HepG2 (cell line): Measurements from ENCODE around the gene H2AZ2. TPM values are rescaled to one million over a fixed set of nuclear protein-coding genes. Genes with fewer than 3 reads are reported as not detected.

Experiments used
- ELF4 ChIP-seq: sonication (generic); formaldehyde crosslinking; IDR thresholded peaks from 2 replicates; pipeline ENCODE4 v1.5.0; 2020; ENCODE audit warnings: missing genetic modification reagents, mild to moderate bottlenecking, moderate library complexity, borderline replicate concordance
- GABPA ChIP-seq, 2 experiments: IDR thresholded peaks; 2 replicates each; pipeline ENCODE4 v1.6.1; 2011 to 2016; ENCODE audit warnings: low read depth in 2 of 2, low read length in 1 of 2, missing biosample characterization in 1 of 2, missing genetic modification characterization in 1 of 2
- GATA4 ChIP-seq: sonication (generic); IDR thresholded peaks from 2 replicates; pipeline ENCODE4 v1.6.1; 2016; ENCODE audit warnings: antibody characterized with exemption, low read depth, borderline replicate concordance
- GATAD2A ChIP-seq: IDR thresholded peaks from 2 replicates; pipeline ENCODE4 v1.6.1; 2016
- GMEB1 ChIP-seq: sonication (generic); formaldehyde crosslinking; IDR thresholded peaks from 2 replicates; pipeline ENCODE4 v1.5.1; 2020; ENCODE audit warnings: missing genetic modification reagents, mild to moderate bottlenecking, borderline replicate concordance
- ISL2 ChIP-seq: sonication (generic); formaldehyde crosslinking; IDR thresholded peaks from 2 replicates; pipeline ENCODE4 v1.5.0; 2020; ENCODE audit warnings: missing genetic modification reagents
- KLF16 ChIP-seq, 2 experiments: sonication (generic) in 1 of 2; formaldehyde crosslinking in 1 of 2; IDR thresholded peaks; 2 replicates each; pipeline versions ENCODE4 v1.6.1 to v1.8.0; 2016 to 2023; ENCODE audit warnings: missing genetic modification reagents in 2 of 2, missing compliant biosample characterization in 1 of 2
- MZF1 ChIP-seq: sonication (generic); formaldehyde crosslinking; IDR thresholded peaks from 2 replicates; pipeline ENCODE4 v1.8.1; 2023; ENCODE audit warnings: mild to moderate bottlenecking, missing genetic modification reagents, borderline replicate concordance
- PCBP1 ChIP-seq: fragments of 200-400 bp; formaldehyde crosslinking; IDR thresholded peaks from 2 replicates; pipeline ENCODE4 v1.6.1; 2017; ENCODE audit warnings: mild to moderate bottlenecking, low read depth, low read length, borderline replicate concordance
- RARG ChIP-seq: sonication (generic); formaldehyde crosslinking; IDR thresholded peaks from 2 replicates; pipeline ENCODE4 v1.4.0; 2020; ENCODE audit warnings: low read depth, mild to moderate bottlenecking, missing genetic modification reagents
- RFX5 ChIP-seq: IDR thresholded peaks from 2 replicates; pipeline ENCODE4 v1.6.1; 2011; ENCODE audit warnings: low read depth, low read length, improper control_type of control experiment
- TARDBP ChIP-seq: sonication (generic); formaldehyde crosslinking; IDR thresholded peaks from 2 replicates; pipeline ENCODE4 v1.8.0; 2022; ENCODE audit warnings: mild to moderate bottlenecking, missing genetic modification reagents
- ZBTB20 ChIP-seq: sonication (generic); formaldehyde crosslinking; IDR thresholded peaks from 2 replicates; pipeline ENCODE4 v1.8.1; 2023; ENCODE audit warnings: missing genetic modification reagents, low read depth, mild to moderate bottlenecking, borderline replicate concordance
- ZHX1 ChIP-seq: sonication (generic); formaldehyde crosslinking; IDR thresholded peaks from 2 replicates; pipeline ENCODE4 v1.8.1; 2022; ENCODE audit warnings: low read depth, mild to moderate bottlenecking, missing genetic modification reagents
- ZNF441 ChIP-seq: sonication (generic); formaldehyde crosslinking; IDR thresholded peaks from 2 replicates; pipeline ENCODE4 v1.7.0; 2021; ENCODE audit warnings: missing genetic modification reagents, borderline replicate concordance
- ZNF547 ChIP-seq: sonication (generic); formaldehyde crosslinking; IDR thresholded peaks from 2 replicates; pipeline ENCODE4 v1.5.1; 2020; ENCODE audit warnings: mild to moderate bottlenecking, missing genetic modification reagents
- ZNF777 ChIP-seq: sonication (generic); formaldehyde crosslinking; IDR thresholded peaks from 2 replicates; pipeline ENCODE4 v1.4.0; 2020; ENCODE audit warnings: missing genetic modification reagents
- polyA plus RNA-seq, 8 experiments: library from polyadenylated mRNA; depleted of rRNA in 3 of 8; stranded (reverse) in 7 of 8; unstranded in 1 of 8; fragments of >200 nt; fragmentation: Illumina TruSeq in 4 of 8; extraction: Trizol in 4 of 8; gene quantifications; 2 replicates each; pipeline versions ENCODE4 v1.2.1 to v1.2.3, GENCODE V29; 2011 to 2016; ENCODE audit warnings: low read depth in 4 of 8, missing spikeins in 1 of 8, mixed read lengths in 1 of 8; ENCODE audit not compliant: insufficient read depth in 1 of 8
- total RNA-seq, 5 experiments: library from RNA; depleted of rRNA; stranded (reverse); fragments of >200 nt; fragmentation: Illumina TruSeq; extraction: Trizol; gene quantifications; 2 replicates each; pipeline ENCODE4 v1.2.3, GENCODE V29; 2016; ENCODE audit warnings: low read depth in 1 of 5
- TF ChIP-seq, protein P1 (sequence below): IDR thresholded peaks from 2 replicates; pipeline ENCODE4 v1.6.1; 2016; ENCODE audit warnings: control low read depth
- TF ChIP-seq, protein P2 (sequence below): sonication (generic); formaldehyde crosslinking; IDR thresholded peaks from 2 replicates; pipeline ENCODE4 v1.5.0; 2020; ENCODE audit warnings: missing genetic modification reagents, mild to moderate bottlenecking, borderline replicate concordance
- TF ChIP-seq, protein P3 (sequence below): sonication (generic); formaldehyde crosslinking; IDR thresholded peaks from 2 replicates; pipeline ENCODE4 v1.5.1; 2020; ENCODE audit warnings: mild to moderate bottlenecking, missing genetic modification reagents, moderate library complexity

H2AZ2 gene
- total and polyA plus RNA-seq, 2 of the 13 experiments (the other 11 are each of a cell fraction or from before 2014, with no cell fraction given) = 121 to 223 TPM

- TF ChIP-seq GMEB1 (CRISPR knock-in tag) (peak; percentile 78; the same call in 1 of the 2 replicates), ISL2 (CRISPR knock-in tag) (0 out of 2 replicates have a peak, but pooled peaks have one; percentile 44), ZNF441 (CRISPR knock-in tag) (no peak; the same call in 1 of the 2 replicates), RFX5 (no peak; the same call in 1 of the 2 replicates), ZNF777 (peak; percentile 75), TARDBP (peak; percentile 54; the same call in 1 of the 2 replicates), ZHX1 (no peak), KLF16 (CRISPR knock-in tag; IDR thresholded peaks at IDR 0.05) (0 out of 4 replicates have a peak, but pooled peaks of 1 of the 2 experiments have one; percentile 36), ELF4 (no peak), PCBP1 (0 out of 2 replicates have a peak, but pooled peaks have one; percentile 68), GATA4 (no peak), GABPA (IDR thresholded peaks at IDR 0.05; ENCODE audit: low read depth, low read length) (no peak), GABPA (CRISPR knock-in tag; IDR thresholded peaks at IDR 0.05; ENCODE audit: low read depth) (peak; percentile 64), ZBTB20 (peak; percentile 44; the same call in 1 of the 2 replicates), GATAD2A (peak; percentile 48), MZF1 (CRISPR knock-in tag) (no peak), RARG (CRISPR knock-in tag) (0 out of 2 replicates have a peak, but pooled peaks have one; percentile 7), ZNF547 (CRISPR knock-in tag) (0 out of 2 replicates have a peak, but pooled peaks have one; percentile 14)
- TF ChIP-seq, protein P1, sequence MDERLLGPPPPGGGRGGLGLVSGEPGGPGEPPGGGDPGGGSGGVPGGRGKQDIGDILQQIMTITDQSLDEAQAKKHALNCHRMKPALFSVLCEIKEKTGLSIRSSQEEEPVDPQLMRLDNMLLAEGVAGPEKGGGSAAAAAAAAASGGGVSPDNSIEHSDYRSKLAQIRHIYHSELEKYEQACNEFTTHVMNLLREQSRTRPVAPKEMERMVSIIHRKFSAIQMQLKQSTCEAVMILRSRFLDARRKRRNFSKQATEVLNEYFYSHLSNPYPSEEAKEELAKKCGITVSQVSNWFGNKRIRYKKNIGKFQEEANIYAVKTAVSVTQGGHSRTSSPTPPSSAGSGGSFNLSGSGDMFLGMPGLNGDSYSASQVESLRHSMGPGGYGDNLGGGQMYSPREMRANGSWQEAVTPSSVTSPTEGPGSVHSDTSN (CRISPR knock-in tag) = peak; percentile 98
- TF ChIP-seq, protein P2, sequence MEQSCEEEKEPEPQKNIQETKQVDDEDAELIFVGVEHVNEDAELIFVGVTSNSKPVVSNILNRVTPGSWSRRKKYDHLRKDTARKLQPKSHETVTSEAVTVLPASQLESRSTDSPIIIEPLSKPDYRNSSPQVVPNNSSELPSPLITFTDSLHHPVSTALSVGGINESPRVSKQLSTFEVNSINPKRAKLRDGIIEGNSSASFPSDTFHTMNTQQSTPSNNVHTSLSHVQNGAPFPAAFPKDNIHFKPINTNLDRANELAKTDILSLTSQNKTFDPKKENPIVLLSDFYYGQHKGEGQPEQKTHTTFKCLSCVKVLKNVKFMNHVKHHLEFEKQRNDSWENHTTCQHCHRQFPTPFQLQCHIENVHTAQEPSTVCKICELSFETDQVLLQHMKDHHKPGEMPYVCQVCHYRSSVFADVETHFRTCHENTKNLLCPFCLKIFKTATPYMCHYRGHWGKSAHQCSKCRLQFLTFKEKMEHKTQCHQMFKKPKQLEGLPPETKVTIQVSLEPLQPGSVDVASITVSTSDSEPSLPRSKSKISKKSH (CRISPR knock-in tag) = no peak; the same call in 1 of the 2 replicates
- TF ChIP-seq, protein P3, sequence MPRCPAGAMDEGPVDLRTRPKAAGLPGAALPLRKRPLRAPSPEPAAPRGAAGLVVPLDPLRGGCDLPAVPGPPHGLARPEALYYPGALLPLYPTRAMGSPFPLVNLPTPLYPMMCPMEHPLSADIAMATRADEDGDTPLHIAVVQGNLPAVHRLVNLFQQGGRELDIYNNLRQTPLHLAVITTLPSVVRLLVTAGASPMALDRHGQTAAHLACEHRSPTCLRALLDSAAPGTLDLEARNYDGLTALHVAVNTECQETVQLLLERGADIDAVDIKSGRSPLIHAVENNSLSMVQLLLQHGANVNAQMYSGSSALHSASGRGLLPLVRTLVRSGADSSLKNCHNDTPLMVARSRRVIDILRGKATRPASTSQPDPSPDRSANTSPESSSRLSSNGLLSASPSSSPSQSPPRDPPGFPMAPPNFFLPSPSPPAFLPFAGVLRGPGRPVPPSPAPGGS (CRISPR knock-in tag) = no peak
Measured at GRCh38 chr7:44847920-44848634, at the start of gene H2AZ2 (continued).
